CD14-positive monocyte (primary cell): ENCODE results near the gene CHMP4B. TPM values are rescaled to one million over a fixed set of nuclear protein-coding genes. Genes with fewer than 3 reads are reported as not detected.

ENCODE experiments used
- DNase-seq, 3 donors: peaks; one replicate each; pipeline ENCODE4 v3.0.0-alpha.2; 2011 to 2022
- H2AFZ ChIP-seq: 2 replicates; pipeline ENCODE4 v1.6.0; 2012; ENCODE audit warnings: mild to moderate bottlenecking, low read depth, low read length, inconsistent platforms; ENCODE audit not compliant: insufficient read depth, poor library complexity, severe bottlenecking
- H3K27ac ChIP-seq, 2 donors: 1 replicate in 1 of 2; 2 replicates in 1 of 2; pipeline ENCODE4 v1.5.1; 2012 to 2013; ENCODE audit warnings: low read length in 2 of 2, control low read depth in 1 of 2, inconsistent platforms in 1 of 2, low read depth in 1 of 2, mild to moderate bottlenecking in 1 of 2
- H3K27me3 ChIP-seq, 2 donors: one replicate each; pipeline versions ENCODE4 v1.6.0 to v1.6.1; 2011 to 2013; ENCODE audit warnings: low read length in 2 of 2; ENCODE audit not compliant: control insufficient read depth in 2 of 2, insufficient read depth in 2 of 2
- H3K36me3 ChIP-seq, 2 donors: replicated peaks in 1 of 2; 1 replicate in 1 of 2; 2 replicates in 1 of 2; pipeline versions ENCODE4 v1.5.1 to v1.6.1; 2012 to 2013; ENCODE audit warnings: low read length in 2 of 2, control low read depth in 1 of 2, inconsistent platforms in 1 of 2, mild to moderate bottlenecking in 1 of 2; ENCODE audit not compliant: insufficient read depth in 2 of 2, control insufficient read depth in 1 of 2
- H3K4me1 ChIP-seq, 2 donors: 1 replicate in 1 of 2; 2 replicates in 1 of 2; pipeline versions ENCODE4 v1.5.1 to v1.6.1; 2012 to 2013; ENCODE audit warnings: low read length in 2 of 2, control low read depth in 1 of 2, inconsistent platforms in 1 of 2, mild to moderate bottlenecking in 1 of 2, moderate library complexity in 1 of 2; ENCODE audit not compliant: insufficient read depth in 2 of 2, control insufficient read depth in 1 of 2
- H3K4me2 ChIP-seq: replicated peaks from 2 replicates; pipeline ENCODE3; 2012; ENCODE audit warnings: low read length, moderate library complexity, mild to moderate bottlenecking; ENCODE audit not compliant: poor library complexity, severe bottlenecking; ENCODE audit errors: extremely low read depth
- H3K4me3 ChIP-seq, 3 experiments: fragments of 200-600 bp in 1 of 3; sonication (generic) in 1 of 3; replicated peaks in 1 of 3; 1 replicate in 2 of 3; 2 replicates in 1 of 3; pipeline ENCODE4 v1.5.1; 2011 to 2013; ENCODE audit warnings: low read length in 3 of 3, mild to moderate bottlenecking in 3 of 3, control low read depth in 2 of 3, low read depth in 2 of 3, inconsistent platforms in 1 of 3, moderate library complexity in 1 of 3
- H3K79me2 ChIP-seq: 2 replicates; pipeline ENCODE4 v1.6.0; 2012; ENCODE audit warnings: mild to moderate bottlenecking, control low read depth, inconsistent platforms, low read length, moderate library complexity; ENCODE audit not compliant: insufficient read depth
- H3K9ac ChIP-seq: 2 replicates; pipeline ENCODE4 v1.6.0; 2017; ENCODE audit warnings: low read length, mild to moderate bottlenecking; ENCODE audit not compliant: insufficient read depth, poor library complexity, severe bottlenecking
- H3K9me3 ChIP-seq, 2 donors: replicated peaks in 1 of 2; 1 replicate in 1 of 2; 2 replicates in 1 of 2; pipeline versions ENCODE4 v1.5.1 to v1.6.1; 2012 to 2013; ENCODE audit warnings: low read length in 2 of 2, control low read depth in 1 of 2; ENCODE audit not compliant: control insufficient read depth in 1 of 2, insufficient read depth in 1 of 2
- H4K20me1 ChIP-seq: 2 replicates; pipeline ENCODE4 v1.6.0; 2012; ENCODE audit warnings: mild to moderate bottlenecking, low read length, control low read depth, moderate library complexity; ENCODE audit not compliant: insufficient read depth
- H3K27ac Mint-ChIP-seq, 7 donors: one replicate each; pipeline ENCODE4 v1.8.0; 2020; ENCODE audit warnings: mild to moderate bottlenecking in 7 of 7, mixed read lengths in 7 of 7, moderate library complexity in 6 of 7, inconsistent platforms in 2 of 7
- H3K27me3 Mint-ChIP-seq, 3 donors: one replicate each; pipeline ENCODE4 v1.8.0; 2021 to 2022; ENCODE audit warnings: low read depth in 3 of 3, mild to moderate bottlenecking in 3 of 3, mixed read lengths in 3 of 3, moderate library complexity in 3 of 3, inconsistent platforms in 1 of 3
- H3K36me3 Mint-ChIP-seq, 2 donors: one replicate each; pipeline ENCODE4 v1.8.0; 2020; ENCODE audit warnings: mixed read lengths in 2 of 2, inconsistent platforms in 1 of 2, mild to moderate bottlenecking in 1 of 2
- H3K4me1 Mint-ChIP-seq: one replicate; pipeline ENCODE4 v1.8.0; 2020; ENCODE audit warnings: mild to moderate bottlenecking, mixed read lengths
- H3K4me3 Mint-ChIP-seq, 2 donors: one replicate each; pipeline ENCODE4 v1.8.0; 2020; ENCODE audit warnings: mild to moderate bottlenecking in 2 of 2, mixed read lengths in 2 of 2, moderate library complexity in 1 of 2
- H3K9me3 Mint-ChIP-seq, 7 donors: one replicate each; pipeline ENCODE4 v1.8.0; 2020 to 2022; ENCODE audit warnings: mixed read lengths in 7 of 7, mild to moderate bottlenecking in 6 of 7, moderate library complexity in 6 of 7, inconsistent platforms in 2 of 7
- CTCF ChIP-seq: fragments of 200-600 bp; IDR thresholded peaks from one replicate; pipeline ENCODE4 v1.8.0; 2022; ENCODE audit warnings: antibody characterized with exemption, mild to moderate bottlenecking
- WGBS: methylation state at CpG from one replicate; pipeline ENCODE4 v1.1.5; 2013; ENCODE audit warnings: missing lambda C conversion rate; ENCODE audit not compliant: insufficient coverage; 5-methylcytosine and 5-hydroxymethylcytosine counted together
- intact Hi-C, 2 donors: fragments of 100-400 bp; cut with micrococcal nuclease; formaldehyde crosslinking; loops; one replicate each; pipeline versions ENCODE4 v1.15.0 to v1.15.1; 2023
- polyA plus RNA-seq, 3 donors: library from polyadenylated mRNA; depleted of rRNA in 1 of 3; unstranded in 2 of 3; stranded (reverse) in 1 of 3; fragments of 300-500 nt in 2 of 3; fragments of >200 nt in 1 of 3; fragmentation: Illumina TruSeq in 2 of 3; gene quantifications; 1 replicate in 2 of 3; 2 replicates in 1 of 3; pipeline ENCODE4 v1.2.3, GENCODE V29; 2012 to 2021

The CHMP4B gene
- polyA plus RNA-seq, 3 donors = 7.1 to 181 (median 10.0) TPM

- Mint-ChIP-seq H3K36me3 (peaks cover 24 to 58% of the 10 kb centered on the region in 2 donors), H3K9me3 (no peaks in the 10 kb centered on the region), H3K4me3 (no peak overlapping the region), H3K4me1 (peaks cover 73% of the 10 kb centered on the region), H3K27me3 (peaks cover 0 to 6% (median 3%) of the 10 kb centered on the region in 3 donors), H3K27ac (peak overlapping the region in 1 of 7 donors; percentile 51)
- Histone ChIP-seq H3K36me3 (peaks cover 10 to 25% of the 10 kb centered on the region in 2 donors), H3K27ac (no peak overlapping the region), H3K9ac (no peak overlapping the region), H3K4me1 (peaks cover 24 to 39% of the 10 kb centered on the region in 2 donors), H3K4me3 (no peak overlapping the region), H3K79me2 (peaks cover 100% of the 10 kb centered on the region), H3K27me3 (no peaks in the 10 kb centered on the region), H4K20me1 (peaks cover 100% of the 10 kb centered on the region), H2AFZ (no peak overlapping the region), H3K9me3 (no peaks in the 10 kb centered on the region), H3K4me2 (no peak overlapping the region)
- TF ChIP-seq CTCF = no peak
- WGBS = 52% methylated on average over 2 of the region's 4 CpGs
- intact Hi-C loops = no loop called here
- no peak for DNase-seq
These were observed 32.7 kb downstream of the CHMP4B start for GRCh38 chr20:33843854-33844253.

GRCh38 chr20:33846291-33846935 lies 35.3 kb downstream of the CHMP4B start:
- Histone ChIP-seq H3K9ac (no peak overlapping the region), H2AFZ (no peak overlapping the region), H3K79me2 (peaks cover 97% of the 10 kb centered on the region), H3K27me3 (no peaks in the 10 kb centered on the region), H3K36me3 (peaks cover 27 to 40% of the 10 kb centered on the region in 2 donors), H3K4me1 (peaks cover 21 to 34% of the 10 kb centered on the region in 2 donors), H3K9me3 (no peaks in the 10 kb centered on the region), H3K27ac (no peak overlapping the region), H3K4me2 (no peak overlapping the region), H3K4me3 (no peak overlapping the region), H4K20me1 (peaks cover 100% of the 10 kb centered on the region)
- H3K4me3 Mint-ChIP-seq = no peak overlapping the region
- peaks cover 38 to 69% of the 10 kb centered on the region in 2 donors for H3K36me3 Mint-ChIP-seq
- H3K27ac Mint-ChIP-seq = peak overlapping the region in 4 of 7 donors; percentile 1 to 75 (median 20)
- no peak for TF ChIP-seq CTCF
- peaks cover 63% of the 10 kb centered on the region for H3K4me1 Mint-ChIP-seq
- peaks cover 0 to 2% (median 0%) of the 10 kb centered on the region in 3 donors for H3K27me3 Mint-ChIP-seq
- WGBS = 93% methylated on average over 4 of the region's 6 CpGs
- H3K9me3 Mint-ChIP-seq = no peaks in the 10 kb centered on the region
- intact Hi-C loops = no loop called here
- no peak for DNase-seq
